ENCODE measurements around the gene ROBO1. TPM values are rescaled to one million over a fixed set of nuclear protein-coding genes. Genes with fewer than 3 reads are reported as not detected.
"Not testable (repeated sequence)": the region's sequence is repeated elsewhere in the genome, so short reads cannot be mapped to it uniquely, and the experiment has no call there.

Gene ROBO1
- total RNA-seq, 1 donor from 2014 or later, result 20.8 TPM

- FAIRE-seq (no peak), DNase-seq (ENCODE audit: low read depth) (no peak)
- no peak for TF ChIP-seq CTCF (IDR thresholded peaks at IDR 0.05; ENCODE audit: insufficient read depth, low read length, severe bottlenecking)
Observed at GRCh38 chr3:79317551-79318518, 450.0 kb downstream of the ROBO1 start.

DNA sequence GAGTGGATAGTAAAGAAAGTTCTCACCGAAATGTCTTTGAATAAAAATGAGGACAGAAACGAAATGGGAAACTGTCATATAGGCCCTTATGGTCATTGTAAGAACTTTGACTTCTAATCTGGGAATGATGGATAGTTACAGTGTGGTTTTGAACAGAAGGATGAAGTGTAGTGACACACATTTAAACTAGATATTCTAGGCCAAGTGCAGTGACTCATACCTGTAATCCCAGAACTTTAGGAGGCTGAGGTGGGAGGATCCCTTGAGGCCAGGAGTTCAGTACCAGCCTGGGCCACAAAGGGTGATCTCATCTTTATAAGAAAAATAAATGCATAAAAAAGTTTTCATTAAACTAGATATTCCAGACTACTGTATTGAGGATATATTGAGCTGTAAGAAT lies 452.8 kb downstream of the ROBO1 start:
- H3K4me3 ChIP-seq (ENCODE audit: low read depth, low read length), result no peak overlapping the region
- TF ChIP-seq CTCF (IDR thresholded peaks at IDR 0.05; ENCODE audit: insufficient read depth, low read length, severe bottlenecking), result no peak
- DNase-seq (ENCODE audit: low read depth) (no peak), FAIRE-seq (no peak)
- no peaks in the 10 kb centered on the region for H3K27me3 ChIP-seq (ENCODE audit: control insufficient read depth, insufficient read depth, low read length)
- no peaks in the 10 kb centered on the region for H3K36me3 ChIP-seq (ENCODE audit: control insufficient read depth, insufficient read depth, low read length)

More at GRCh38 chr3:79317551-79318518, 450.0 kb downstream of the ROBO1 start:
- Histone ChIP-seq H3K4me3 (ENCODE audit: low read depth, low read length) (no peak overlapping the region), H3K36me3 (ENCODE audit: control insufficient read depth, insufficient read depth, low read length) (no peaks in the 10 kb centered on the region), H3K27me3 (ENCODE audit: control insufficient read depth, insufficient read depth, low read length) (no peaks in the 10 kb centered on the region)

- TF ChIP-seq CTCF (IDR thresholded peaks at IDR 0.05; ENCODE audit: insufficient read depth, low read length, severe bottlenecking), result no peak
- no peaks in the 10 kb centered on the region for H3K27me3 ChIP-seq (ENCODE audit: control insufficient read depth, insufficient read depth, low read length)
- H3K4me3 ChIP-seq (ENCODE audit: low read depth, low read length), result no peak overlapping the region
- DNase-seq (ENCODE audit: low read depth) (peak; percentile 68), FAIRE-seq (no peak)
- no peaks in the 10 kb centered on the region for H3K36me3 ChIP-seq (ENCODE audit: control insufficient read depth, insufficient read depth, low read length)
Observed at GRCh38 chr3:79314544-79314943, 453.3 kb downstream of the ROBO1 start.

- Histone ChIP-seq H3K4me3 (ENCODE audit: low read depth, low read length) (no peak overlapping the region), H3K36me3 (ENCODE audit: control insufficient read depth, insufficient read depth, low read length) (no peaks in the 10 kb centered on the region), H3K27me3 (ENCODE audit: control insufficient read depth, insufficient read depth, low read length) (no peaks in the 10 kb centered on the region)
- DNase-seq (ENCODE audit: low read depth) (no peak), FAIRE-seq (no peak)
- no peak for TF ChIP-seq CTCF (IDR thresholded peaks at IDR 0.05; ENCODE audit: insufficient read depth, low read length, severe bottlenecking)
Observed at GRCh38 chr3:79310016-79310415, 457.8 kb downstream of the ROBO1 start.

DNA sequence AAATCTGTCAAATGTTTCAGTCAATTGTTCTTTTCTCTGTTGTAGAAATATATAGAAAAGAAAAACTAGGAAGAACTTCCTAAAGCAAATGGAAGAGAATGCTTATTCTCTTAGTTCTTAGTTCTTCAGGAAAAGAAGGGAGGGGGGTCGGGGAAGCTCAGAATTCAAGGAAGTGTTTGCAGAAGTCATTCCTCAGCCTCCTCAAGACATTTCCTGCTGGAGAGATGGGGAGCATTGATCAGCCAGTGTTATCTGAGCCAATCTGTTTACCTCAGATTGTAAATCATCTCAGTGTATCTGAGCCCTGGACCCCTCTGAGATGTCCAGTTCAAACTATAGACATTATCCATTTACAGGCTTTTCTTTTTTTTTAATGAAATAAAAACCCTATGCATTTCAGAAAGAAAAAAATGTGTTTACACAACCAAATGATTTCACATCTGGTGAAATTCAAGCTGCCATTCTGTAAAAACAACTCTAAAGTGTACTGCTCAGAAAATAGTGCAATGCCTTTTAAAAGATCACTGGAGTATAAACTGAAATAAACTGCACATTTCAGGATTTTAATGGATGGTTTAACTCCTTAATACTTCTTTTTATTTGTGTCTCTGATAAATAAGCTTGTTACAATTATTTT lies 460.7 kb downstream of the ROBO1 start:
- H3K27me3 ChIP-seq (ENCODE audit: control insufficient read depth, insufficient read depth, low read length), result no peaks in the 10 kb centered on the region
- no peak for TF ChIP-seq CTCF (IDR thresholded peaks at IDR 0.05; ENCODE audit: insufficient read depth, low read length, severe bottlenecking)
- H3K4me3 ChIP-seq (ENCODE audit: low read depth, low read length), result no peak overlapping the region
- no peaks in the 10 kb centered on the region for H3K36me3 ChIP-seq (ENCODE audit: control insufficient read depth, insufficient read depth, low read length)
- no peak for FAIRE-seq
- no peak for DNase-seq (ENCODE audit: low read depth)

GRCh38 chr3:79299949-79300635 lies 467.7 kb downstream of the ROBO1 start:
- FAIRE-seq; H3K27me3 ChIP-seq (ENCODE audit: control insufficient read depth, insufficient read depth, low read length); H3K36me3 ChIP-seq (ENCODE audit: control insufficient read depth, insufficient read depth, low read length); DNase-seq (ENCODE audit: low read depth); H3K4me3 ChIP-seq (ENCODE audit: low read depth, low read length): not testable (repeated sequence)

All from bronchial epithelial cell (primary cell).